HG03280 (cell line): ENCODE results near the gene DNAJB8.

Experiments used
- ATAC-seq: cut with Tn5 transposase; IDR thresholded peaks from one replicate; pipeline ENCODE4 v1.9.1; 2021; ENCODE audit warnings: mild to moderate bottlenecking, moderate library complexity; ENCODE audit not compliant: unreplicated experiment

DNAJB8 gene

DNA sequence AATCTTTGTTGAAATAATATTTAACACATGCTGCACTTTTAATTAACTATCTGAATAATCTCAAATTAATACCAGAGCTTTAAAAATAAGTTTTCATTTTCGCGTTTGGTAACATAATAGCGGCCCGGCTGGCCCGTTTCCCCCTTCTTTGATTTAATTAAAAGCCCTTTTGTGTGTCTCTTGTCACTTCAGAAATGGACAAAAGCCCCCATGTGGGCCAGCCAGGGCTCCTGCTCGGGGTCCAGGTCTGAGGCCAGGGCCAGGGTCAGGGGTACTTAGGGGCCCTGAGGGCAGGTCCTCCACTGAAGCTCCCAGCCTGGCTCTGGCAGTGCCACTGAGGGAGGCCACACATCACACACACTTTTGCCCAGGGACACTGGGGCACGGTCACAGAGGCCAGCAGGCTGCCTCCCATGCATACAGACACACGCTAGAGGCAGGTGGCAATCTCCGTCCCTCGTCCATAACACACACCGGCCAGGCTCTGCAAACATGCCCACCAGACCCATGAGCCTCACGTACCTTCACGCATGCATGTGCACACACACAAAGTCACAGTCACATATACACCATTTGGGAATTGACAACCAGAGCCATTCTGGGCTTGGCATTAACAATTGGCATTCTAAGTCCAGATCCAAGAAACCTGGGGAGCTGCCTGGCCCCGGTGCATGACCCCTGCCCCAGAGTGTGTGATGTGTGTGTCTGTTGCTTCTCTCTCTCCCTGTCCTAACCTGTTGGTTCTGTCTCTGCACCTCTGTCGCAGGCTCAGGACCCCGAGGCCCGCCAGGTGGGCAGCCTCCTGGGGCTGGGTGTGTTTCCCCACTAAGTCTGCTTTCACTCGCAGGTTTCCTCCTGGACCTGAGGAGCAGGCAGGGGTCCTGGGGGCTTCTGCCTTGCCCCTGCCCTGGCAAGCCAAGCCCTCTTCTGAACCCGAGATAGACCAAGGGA, 38.5 kb downstream of the DNAJB8 start:
- ATAC-seq, result no peak

DNA sequence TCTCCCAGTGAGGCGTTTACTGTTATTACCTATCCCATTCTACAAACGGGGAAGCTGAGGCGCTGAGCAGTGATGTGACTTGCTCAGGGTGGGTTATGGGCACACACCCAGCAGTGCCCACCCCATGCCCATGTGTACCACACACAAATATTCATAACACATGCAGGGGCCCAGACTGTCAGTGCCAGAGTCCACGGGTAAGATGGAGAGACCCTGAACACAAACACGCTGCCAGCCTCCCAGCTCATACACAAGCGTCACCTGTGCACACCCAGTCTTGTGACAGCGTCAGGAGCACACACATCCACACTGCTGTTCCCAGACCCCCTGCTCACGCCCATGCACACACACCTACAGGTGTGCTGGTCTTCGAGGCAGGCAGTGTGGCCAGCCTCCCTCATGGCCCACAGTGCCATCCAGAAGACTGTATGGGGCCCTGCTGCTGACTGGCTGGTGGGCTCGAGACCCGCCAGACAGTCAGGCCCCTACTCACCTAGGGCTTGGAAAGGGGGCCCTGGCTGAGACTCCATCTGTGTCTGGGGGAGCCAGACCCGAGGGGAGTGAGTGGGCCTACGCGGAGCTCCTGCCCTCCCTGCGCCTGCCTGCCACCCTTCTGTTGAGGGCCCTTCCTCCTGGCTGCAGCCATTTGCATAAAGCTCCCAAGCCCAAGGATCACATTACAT, 39.4 kb downstream of the DNAJB8 start:
- ATAC-seq, result no peak

DNA sequence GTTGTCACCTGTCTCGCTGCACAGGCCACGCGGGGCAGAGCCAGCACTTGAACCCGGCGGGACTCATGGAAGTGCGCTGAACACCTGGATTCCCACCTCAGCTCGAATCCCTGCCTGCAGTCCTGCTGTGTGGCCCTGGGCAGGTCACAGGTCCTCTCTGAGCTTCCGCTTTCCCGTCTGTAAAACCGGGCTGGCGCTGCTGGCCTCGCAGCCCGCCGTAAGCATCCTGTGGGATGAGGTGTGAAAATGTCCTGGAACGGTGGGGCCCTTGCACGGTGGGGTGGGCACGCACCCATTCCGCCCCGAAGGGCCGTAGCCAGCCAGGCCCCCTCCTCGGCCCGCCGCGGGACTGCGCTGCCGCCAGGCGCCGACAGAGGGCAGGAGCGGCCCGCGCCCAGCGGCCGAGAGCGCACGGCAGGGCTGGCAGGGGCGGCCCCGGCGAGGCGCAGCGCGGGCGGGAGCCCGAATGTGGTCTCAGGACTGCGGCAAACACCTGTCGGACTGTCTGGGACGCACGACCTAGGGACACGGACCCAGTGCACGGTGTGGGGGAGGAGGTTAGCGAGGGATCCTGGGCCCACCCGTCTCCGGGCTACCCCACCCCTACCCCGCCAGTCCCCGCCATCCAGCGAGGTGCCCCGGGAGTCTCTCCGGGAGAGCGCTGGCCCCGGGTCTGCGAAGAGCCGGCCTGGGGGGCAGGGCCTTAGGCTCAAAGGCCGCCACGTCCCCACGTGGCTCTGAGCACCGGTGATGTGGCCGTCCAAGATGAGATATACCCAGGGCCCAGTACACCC, 40.4 kb downstream of the DNAJB8 start:
- ATAC-seq, result peak; percentile 60

DNA sequence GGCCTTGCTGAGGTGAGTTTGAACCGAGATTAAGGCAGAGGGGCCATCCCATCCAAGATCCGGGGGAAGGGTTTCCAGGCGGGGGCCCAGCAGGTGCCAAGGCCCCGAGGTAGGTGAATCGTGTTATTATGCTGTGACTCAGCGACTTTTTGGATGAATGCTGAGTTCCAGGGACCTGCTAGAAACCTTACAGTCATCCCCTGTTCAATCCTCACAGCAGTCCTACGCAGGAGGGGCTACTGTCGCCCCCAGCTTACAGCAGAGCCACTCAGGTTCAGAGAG, 40.9 kb downstream of the DNAJB8 start:
- ATAC-seq, result no peak

DNA sequence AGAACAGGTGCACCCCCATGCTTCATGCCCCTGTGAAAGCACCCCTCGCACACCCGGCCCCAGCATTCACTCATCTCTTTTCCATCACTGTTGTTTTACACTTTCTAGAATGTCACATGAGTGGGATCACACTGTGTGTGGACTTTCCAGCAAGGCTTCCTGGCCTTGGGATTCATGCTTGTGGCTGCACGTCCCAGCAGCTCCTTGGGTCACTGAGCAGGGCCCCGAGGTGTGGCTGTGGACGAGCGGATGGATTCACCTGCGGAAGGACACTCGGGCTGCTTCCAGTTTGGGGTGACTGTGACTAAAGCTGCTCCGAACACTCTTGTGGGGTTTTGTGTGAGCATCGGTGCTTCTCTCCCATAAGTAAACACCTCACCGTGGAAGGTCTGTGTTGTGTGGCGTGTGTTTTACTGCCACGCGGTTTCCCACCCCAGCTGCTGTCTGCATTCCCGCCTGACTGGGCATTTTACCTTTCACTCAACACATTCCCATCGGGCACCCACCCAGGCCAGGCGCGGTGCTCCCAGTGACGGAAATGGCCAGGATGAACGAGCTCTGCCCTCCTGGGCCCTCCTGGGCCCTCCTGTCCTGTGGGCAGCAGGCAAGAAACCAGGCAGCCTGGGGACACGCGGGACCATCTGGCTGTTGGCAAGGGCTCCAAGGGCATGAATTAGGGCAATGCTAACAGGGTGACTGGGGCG, 41.4 kb downstream of the DNAJB8 start:
- ATAC-seq, result no peak

DNA sequence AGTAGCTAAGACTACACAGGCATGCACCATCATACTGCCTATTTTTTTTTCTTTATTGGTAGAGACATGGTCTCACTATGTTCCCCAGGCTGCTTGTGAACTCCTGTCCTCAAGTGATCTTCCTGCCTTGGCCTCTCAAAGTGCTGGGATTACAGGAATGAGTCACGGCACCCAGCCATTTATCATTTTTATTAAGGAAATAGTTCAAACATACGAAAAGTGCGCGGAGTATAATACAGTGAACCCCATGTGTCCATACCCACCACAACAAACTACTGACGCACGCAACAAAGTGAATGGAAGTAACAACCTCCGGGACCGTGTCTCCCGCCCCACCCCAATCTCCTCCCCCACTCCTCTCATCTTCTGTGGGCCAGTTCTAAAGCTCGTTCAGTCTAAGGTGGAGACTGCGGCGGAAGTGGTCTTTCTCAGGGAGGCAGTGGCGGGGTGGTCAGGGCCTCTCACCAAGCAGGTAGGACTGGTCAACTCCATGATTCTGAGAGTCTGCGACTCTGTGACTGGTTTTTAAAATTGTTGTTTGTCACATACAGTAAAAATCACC, 42.1 kb downstream of the DNAJB8 start:
- ATAC-seq, result no peak

DNA sequence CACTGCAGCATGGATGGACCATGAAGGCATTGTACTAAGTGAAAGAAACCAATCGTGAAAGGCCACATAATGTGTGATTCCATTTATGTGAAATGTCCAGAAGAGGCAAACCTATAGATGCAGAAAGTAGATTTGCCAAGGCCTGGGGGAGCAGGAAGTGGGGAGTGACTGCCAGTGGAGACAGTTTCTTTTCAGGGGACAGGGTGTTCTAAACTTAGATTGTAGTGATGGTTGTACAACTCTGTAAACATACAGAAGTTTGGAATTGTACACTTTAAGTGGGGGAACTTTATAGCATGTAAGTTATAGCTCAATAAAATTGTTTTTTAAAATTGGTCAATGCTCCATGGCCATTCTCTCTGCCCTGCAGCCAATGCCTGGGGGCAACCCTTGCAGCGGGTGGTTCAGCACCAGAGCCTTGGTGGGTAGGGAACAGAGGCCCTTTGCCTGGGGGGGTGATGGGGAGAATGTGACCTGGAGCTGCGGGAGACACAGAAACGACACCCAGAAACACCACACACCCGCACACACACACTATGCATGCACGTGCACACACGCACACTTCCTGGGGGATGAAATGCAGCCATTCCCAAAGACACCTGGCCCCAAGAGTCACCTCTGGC, 43.1 kb downstream of the DNAJB8 start:
- no peak for ATAC-seq

DNA sequence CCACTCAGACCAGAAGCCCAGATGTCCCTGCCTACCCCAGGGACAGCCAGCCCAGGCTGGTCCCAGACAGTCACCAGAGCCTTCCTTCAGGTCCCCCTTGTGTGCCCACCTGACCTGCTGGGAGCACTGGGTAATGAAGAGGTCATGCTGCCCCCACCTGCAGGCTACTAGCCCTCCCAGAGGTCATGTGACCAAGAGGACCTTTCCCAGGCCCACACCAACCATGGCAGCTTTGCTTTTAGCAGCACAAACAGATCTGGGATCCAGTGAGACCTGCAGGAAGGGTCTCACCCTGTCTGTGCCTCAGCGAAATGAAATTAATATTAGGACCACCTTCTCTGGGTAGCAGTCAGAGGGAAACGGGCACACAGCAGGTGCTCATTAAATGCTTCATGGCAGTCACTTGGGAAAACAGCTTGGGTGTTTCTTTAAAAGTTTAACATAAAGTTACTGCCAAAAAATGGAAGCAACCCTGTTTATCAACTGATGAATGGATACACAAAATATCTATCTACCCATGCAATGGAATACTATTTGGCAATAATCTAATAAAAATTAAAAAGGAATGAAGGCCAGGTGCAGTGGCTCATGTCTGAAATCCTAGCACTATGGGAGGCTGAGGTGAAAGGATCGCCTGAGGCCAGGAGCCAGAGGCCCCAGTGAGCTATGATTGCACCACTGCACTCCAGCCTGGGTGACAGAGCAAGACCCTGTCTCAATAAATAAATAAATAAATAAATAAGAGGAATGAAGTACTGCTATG, 43.7 kb downstream of the DNAJB8 start:
- ATAC-seq, result no peak

DNA sequence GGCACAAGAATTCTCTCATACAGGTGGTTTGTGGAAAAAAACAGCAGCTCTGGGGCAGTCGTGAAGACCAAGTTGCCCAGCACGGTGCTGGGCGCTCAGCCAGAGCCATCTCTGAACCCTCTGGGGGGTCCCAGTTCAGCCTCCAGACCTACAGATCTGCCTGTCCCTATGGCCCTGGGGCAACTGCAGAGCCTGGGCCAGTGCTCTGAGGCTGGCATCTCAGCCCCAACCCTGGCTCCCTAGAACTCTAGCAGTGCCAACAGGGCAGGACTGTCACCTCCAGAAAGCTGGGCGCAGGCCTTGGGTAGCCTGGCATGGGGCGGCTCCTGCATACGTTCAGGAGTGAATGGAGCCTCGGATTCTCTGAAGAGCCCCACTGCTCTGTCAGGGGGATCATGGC, 44.7 kb downstream of the DNAJB8 start:
- no peak for ATAC-seq

DNA sequence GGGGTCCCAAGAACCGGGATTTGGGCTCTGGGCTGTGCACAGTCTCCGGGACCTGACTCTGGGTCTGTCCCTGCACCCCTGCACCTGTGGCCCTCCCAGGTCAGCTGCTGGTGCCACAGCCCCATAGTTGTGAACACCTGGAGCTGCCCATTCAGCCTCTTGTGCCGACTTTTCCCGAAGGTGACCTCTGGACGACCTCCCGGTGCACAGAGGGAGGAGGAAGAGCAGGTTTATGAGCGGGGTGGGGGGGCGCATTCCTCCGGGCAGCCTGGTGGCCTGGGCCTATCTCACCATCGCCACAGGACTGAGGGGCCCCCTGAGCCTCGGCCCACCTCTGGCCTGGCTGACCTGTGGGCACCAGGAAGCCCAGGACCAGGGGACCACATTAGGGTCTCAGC, 45.3 kb downstream of the DNAJB8 start:
- no peak for ATAC-seq

DNA sequence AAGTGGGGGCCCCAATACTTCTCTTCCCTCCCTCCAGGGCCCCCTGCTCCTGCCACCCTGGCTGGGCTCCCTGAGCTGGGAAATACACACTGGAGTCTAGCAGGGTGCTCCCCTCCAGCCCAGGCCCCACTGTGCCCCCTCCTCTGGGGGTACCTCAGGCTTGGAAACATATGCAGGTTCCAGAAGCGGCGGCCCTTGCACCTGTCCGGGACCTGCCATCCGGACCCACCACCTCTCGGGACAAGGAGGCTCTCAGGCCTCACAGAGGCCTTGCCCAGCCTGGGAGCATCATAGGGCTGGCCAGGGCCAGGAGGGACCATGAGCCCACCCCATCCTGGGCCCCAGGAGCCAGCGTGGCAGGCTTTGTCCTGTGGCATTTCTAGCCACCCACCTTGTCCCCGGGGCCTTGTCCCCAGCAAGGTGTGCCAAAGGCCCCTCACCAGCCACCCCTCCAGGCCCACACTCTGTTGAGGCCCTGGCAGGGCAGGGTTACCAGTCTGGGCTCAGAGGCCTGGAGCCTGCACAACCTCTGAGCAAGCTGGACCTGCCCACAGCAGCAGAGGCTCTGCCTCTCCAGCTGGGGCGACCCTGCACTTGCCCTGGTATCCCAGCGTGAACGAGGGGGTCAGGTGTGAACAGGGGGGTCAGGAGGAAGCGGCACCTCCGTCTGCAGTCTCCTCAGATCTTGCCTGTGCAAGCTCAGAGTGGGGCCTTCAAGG, 45.8 kb downstream of the DNAJB8 start:
- ATAC-seq, result no peak

DNA sequence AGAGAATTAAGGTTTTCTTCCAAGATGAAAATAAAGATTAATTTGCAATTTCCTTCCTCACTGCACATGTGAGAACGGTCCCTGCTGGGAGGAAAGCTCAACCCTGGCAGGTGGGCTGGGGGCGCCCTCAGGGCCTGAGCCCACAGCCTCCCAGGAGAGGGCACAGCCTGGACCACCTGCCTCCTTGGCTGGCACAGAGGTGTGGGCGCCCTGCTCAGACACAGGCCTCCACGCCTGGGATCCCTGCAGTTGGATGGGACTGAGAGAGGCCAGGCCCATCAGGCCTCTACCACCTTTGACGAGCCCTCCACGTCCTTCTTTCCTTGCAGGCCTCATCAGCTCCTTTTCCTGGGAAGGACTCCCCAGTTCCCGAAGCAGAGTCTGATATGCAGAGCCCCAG, 46.4 kb downstream of the DNAJB8 start:
- no peak for ATAC-seq

DNA sequence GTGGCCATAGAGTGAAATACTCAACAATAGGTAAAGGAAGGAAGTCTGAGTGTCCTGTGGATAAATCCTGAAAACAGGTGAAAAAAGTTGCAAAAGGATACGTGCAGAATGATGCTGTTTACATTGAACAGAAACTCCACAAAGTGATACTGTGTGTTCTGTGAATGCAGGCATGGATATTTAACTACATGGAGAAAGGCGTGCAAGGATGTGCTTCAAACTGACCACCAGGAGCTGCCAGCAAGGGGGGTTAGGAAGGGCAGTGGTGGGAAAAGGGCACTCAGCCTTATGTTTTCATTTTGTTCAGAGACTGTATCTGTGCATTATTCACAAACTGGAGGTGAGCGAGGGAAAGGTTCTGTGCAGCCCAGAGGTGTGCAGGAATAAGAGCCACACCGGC, 47.4 kb downstream of the DNAJB8 start:
- ATAC-seq, result no peak

DNA sequence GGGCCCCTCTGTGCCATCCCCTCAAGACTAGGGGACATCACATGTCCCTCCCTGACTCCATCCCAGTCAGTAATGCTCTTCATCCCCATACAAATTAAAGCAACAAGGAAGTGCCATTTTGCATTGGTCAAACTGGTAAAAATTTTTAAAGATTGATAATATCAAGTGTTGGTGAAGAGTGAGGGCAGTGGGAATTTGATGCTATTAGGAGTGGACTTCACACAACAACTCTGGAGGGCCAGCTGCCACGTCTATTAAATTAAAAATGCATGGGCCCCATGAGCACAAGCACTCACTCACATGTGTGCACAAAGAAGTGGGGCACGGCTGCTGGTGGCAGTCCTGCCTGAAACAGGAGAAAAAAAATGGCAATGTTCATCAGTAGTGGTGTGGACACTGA, 47.8 kb downstream of the DNAJB8 start:
- ATAC-seq, result no peak

DNA sequence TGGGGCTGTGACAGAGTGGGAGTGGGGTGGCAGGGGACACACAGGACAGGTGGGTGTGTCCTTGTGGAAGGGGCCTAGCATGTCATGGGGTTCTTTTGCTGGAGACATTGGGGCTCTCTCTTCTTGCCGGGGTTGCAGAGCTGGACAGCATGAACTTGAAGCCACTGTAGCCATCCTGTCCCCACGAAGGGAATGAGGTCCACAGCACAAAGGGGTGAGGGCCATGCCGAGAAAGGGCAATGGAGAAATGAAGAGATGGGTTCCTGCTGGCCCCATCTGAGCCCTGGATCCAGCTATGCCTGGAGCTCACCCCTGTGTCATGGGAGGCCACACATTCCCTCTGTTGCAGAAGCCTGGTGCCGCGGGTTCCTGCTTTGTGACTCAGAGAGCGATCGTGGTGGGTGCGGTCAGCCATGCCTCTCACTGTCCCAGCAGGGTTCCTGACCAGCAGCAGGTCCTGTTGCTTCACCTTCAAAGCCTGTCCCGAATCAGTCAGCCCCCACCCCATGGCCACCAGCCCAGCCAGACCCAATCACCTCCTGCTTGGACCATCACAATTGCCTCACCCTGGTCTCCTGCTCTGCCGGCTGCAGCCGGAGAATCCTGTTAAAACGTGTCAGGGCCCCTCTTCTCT, 50.0 kb downstream of the DNAJB8 start:
- no peak for ATAC-seq

DNA sequence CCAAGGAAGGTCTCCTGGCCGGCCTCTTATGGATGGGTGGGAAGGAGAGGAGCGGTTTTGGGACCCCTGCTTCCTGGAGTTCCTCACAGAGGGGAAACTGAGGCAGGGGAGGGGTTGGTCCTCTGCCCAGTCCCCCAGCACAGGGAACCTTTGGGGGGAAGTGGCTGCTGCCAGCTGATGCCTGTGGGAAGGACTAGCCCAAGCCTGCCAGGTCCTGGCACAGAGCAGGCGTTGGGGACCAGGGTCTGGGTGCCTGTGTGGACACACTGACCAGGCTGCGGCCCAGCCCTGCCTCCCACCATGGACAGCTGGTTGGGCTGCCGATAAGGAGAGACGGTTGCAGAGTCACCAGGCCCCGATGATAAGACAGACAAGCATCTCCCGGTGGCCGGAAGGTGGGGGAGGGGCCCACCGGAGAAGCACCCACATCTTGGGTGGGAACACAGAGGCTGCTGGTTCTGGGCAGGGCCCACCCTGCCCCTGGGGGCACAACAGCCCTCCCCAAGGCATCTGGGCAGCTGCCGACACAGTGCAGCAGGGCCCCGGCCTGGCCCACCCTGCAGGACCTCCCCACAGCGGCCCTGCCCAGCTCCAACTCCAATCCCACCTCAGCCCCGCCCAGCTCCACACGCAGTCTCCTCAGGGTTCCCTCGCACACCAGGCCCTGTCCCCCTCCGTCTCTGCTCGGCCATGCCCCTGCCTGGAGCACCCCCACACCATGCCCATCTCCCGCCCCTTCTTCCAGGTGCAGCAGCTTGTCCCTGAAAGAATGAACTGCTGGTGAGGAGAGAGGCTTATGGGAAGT, 50.7 kb downstream of the DNAJB8 start:
- no peak for ATAC-seq

DNA sequence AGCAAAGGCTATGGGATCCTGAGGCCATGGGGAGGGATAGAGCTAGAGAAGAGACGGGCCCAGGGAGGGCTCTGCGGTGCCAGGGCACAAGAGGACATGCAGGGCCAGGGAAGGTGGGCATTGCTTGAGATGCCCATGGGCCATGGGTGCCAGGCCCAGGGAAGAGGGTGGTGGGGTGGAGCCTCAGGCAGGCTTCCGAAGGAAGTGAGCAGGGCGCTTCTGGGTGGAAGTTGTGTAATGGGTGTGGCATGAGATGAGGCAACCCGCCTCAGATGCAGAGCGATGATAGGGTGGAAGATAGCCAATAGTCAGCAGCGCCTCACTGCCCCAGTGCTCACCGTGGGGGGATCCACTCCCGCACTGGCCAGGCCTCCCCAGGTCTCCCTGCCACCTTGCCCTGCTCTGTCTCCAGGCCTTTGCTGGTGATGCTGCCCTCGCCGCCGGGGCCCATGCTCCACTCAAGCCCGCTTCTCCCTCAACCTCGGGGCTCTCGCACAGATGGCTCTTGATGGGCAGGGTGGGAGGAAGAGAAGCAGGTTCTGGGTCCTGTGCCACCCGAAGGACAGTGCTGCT, 51.4 kb downstream of the DNAJB8 start:
- no peak for ATAC-seq
